Ramos (cell line): ENCODE data around the gene WEE1.

Experiments
- in situ Hi-C: fragments of 300-500 bp; cut with MboI; formaldehyde crosslinking; loops from one replicate; pipeline ENCODE4 v1.14.3; 2022; ENCODE audit warnings: low sequenced_read_pairs; ENCODE audit not compliant: unreplicated experiment

Gene WEE1

GRCh38 chr11:9616042-9616675 is 42.7 kb downstream of the WEE1 start:
- in situ Hi-C loops = loop anchor here (5.0 to 25.0 kb wide), 4 partner anchors 131 to 846 kb away; partner anchors contain the start of gene AMPD3

GRCh38 chr11:9616858-9617257 is 43.4 kb downstream of the WEE1 start:
- in situ Hi-C loops = loop anchor here (5.0 to 25.0 kb wide), 4 partner anchors 130 to 845 kb away; partner anchors contain the start of gene AMPD3

DNA sequence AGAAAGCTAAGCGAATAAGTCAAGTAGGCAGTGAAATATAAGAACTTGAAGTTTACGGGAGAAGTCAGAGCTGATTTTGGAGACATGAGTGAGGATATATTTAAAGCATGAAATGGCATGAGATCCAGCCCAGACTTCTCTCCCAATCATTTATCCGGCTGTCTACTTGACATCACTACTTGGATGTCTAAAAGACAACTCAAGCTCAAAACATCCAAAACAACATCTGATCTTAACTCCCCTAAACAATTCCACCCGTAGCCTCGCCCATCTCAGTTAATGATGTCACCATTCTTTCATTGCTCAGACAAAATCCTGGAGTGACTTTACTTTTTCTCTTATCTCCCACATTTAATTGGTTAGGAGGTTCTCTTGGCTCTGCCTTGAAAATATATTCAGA is 44.5 kb downstream of the WEE1 start:
- in situ Hi-C loops = loop anchor here (5.0 to 25.0 kb wide), 4 partner anchors 129 to 844 kb away; partner anchors contain the start of gene AMPD3

DNA sequence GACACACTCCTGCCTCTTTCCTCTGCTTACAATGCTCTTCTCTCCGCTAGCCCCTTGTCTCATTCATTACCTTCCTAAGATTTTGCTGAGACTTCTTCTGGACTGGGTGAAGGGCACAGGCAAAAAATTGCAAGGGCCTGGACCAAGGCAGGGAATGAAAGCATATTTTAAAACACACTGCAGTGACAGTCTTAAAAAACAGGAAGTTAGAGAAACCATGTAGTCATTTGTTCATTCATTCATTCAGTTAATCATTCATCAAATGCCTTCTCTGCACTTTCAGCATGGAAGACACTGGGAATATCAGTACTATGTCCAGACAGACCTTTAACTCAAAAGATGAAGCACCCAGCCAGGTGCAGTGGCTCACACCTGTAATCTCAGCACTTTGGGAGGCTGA is 45.5 kb downstream of the WEE1 start:
- in situ Hi-C loops = loop anchor here (5.0 to 25.0 kb wide), 4 partner anchors 128 to 843 kb away; partner anchors contain the start of gene AMPD3

- in situ Hi-C loops = loop anchor here (5.0 to 25.0 kb wide), 4 partner anchors 127 to 842 kb away; partner anchors contain the start of gene AMPD3
Measured at GRCh38 chr11:9619971-9620370, 46.5 kb downstream of the WEE1 start.

GRCh38 chr11:9622353-9622752 is 48.9 kb downstream of the WEE1 start:
- in situ Hi-C loops = loop anchor here (25.0 kb wide), 1 partner anchor 840 kb away; the partner anchor contains the start of gene AMPD3

GRCh38 chr11:9623053-9623452 is 49.6 kb downstream of the WEE1 start:
- in situ Hi-C loops = loop anchor here (25.0 kb wide), 1 partner anchor 839 kb away; the partner anchor contains the start of gene AMPD3

GRCh38 chr11:9624448-9624847 is 51.0 kb downstream of the WEE1 start:
- in situ Hi-C loops = loop anchor here (25.0 kb wide), 1 partner anchor 838 kb away; the partner anchor contains the start of gene AMPD3

DNA sequence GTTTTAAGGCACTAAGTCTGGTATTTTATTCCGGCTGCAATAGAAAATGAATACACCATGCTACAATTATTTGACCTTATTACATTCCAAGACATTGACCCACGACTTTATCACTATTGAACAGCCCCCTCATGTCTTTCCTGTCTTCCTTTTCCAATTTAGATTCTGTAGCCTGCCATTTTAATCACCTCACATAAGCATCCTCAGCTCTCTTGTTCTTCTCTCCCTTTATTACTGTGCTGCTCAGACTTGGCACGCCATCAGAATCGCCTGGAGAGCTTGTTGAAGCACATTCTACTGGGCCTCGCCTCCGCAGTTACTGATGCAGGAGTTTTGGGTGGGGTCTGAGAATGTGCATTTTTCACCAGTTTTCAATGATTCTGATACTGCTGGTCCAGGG is 51.7 kb downstream of the WEE1 start:
- in situ Hi-C loops = no loop called here

DNA sequence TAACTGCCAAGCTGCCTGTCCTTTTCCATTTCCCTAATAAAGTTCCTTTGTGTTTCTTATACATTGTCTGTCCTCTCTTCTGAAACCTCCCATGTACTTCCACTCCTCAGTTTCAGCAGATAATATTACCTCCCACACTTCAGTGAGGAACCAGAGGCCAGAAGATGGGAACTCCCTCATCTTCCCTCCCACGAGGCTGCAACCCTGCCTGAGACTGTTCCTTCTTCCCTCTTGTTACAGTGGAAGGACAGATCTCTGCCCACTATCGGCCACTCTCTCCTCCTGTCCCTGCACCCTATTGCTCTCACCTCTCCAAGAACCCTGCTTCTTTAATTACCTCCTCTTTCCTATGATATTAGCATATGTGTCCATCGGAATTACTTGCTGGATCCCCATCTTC is 52.3 kb downstream of the WEE1 start:
- in situ Hi-C loops = no loop called here

DNA sequence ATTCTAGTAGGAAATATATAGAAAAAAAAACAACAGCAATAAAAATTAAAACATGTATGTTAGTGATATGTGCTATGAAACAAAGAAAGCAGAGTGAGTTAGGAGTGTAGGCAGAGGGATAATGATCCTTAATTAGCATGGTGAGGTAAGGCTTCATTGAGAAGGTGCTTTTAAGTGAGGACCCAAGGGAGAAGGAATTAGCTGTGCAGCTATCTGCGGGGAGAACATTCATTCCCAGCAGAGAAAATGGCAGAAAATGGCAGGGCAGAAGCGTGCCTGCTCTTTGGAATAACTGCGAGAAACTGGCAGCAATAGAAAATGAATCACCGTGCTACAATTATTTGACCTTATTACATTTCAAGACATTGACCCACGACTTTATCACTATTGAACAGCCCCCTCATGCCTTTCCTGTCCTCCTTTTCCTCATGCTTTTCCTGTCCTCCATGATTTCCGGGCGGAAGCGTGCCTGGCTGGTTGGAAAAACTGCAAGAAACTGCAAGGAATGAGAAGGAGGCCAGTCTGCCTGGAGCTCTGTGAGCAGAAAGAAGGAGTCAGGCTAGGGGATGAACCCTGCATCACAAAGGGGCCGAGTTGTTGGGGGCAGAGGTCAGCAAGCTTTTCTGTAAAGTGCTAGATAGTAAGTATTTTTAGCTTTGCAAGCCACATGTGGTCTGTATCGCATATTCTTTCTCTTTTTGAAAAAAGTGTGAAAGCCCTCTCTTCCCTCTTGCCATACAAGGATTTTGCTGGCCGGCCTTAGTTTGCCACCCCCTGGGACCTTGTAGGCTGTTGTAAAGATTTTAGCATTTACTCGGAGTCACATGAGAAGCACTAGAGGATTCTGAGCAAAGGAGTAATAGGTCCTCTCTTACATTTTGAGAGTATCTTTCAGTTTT is 53.3 kb downstream of the WEE1 start:
- in situ Hi-C loops = no loop called here

DNA sequence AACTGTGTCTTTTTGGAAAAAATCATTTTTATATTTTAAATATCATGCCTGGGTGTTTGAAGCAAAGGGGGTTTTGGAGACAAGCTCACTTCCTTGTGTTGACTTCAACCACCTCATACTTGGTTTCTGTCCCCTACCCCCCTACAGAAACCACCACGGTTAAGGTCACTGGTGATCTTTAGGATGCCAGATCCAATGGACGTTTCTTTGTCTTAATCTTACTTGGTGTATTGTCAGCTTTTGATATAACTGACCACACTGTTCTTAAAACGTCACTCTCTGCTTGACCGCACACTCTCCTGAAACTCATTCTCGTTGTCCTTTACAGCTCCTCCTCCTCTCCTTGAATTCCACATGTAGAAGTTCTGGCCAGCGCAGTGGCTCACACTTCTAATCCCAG is 55.6 kb downstream of the WEE1 start:
- in situ Hi-C loops = no loop called here

DNA sequence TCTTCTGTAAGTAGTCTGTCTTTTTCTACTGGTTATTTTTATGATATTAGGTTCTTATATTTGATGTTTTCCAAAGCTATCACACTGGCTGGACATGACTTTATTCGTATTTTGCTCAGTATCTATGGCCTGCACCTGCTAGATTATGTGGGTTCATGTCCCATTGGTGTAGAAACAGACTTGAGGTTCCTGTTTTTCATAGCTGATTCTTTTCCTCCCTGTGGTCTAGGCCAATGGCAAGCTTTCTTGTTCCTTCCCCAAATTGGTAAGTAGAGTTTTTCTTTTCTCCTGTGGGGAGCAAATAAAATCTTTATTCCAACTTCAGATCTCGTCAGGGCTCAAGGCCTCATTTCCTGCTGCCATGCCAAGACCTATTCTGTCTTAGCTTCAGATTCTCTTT is 60.2 kb downstream of the WEE1 start:
- in situ Hi-C loops = no loop called here

- in situ Hi-C loops = no loop called here
Measured at GRCh38 chr11:9636691-9637090, 63.2 kb downstream of the WEE1 start.

GRCh38 chr11:9639099-9639498 is 65.6 kb downstream of the WEE1 start:
- in situ Hi-C loops = no loop called here
